HepG2 (cell line): ENCODE measurements around the gene TMEM121.

ENCODE experiments used
- IKZF4 ChIP-seq: sonication (generic); formaldehyde crosslinking; IDR thresholded peaks from 2 replicates; pipeline ENCODE4 v1.5.1; 2020; ENCODE audit warnings: borderline replicate concordance, mild to moderate bottlenecking, low read depth, missing genetic modification reagents; ENCODE audit errors: not compliant biosample characterization
- KLF12 ChIP-seq: sonication (generic); formaldehyde crosslinking; IDR thresholded peaks from 2 replicates; pipeline ENCODE4 v1.4.0; 2020; ENCODE audit warnings: missing genetic modification reagents, borderline replicate concordance
- NAIF1 ChIP-seq: sonication (generic); formaldehyde crosslinking; IDR thresholded peaks from 2 replicates; pipeline ENCODE4 v1.5.0; 2020; ENCODE audit warnings: mild to moderate bottlenecking, missing genetic modification reagents, borderline replicate concordance
- POLR2A ChIP-seq, 2 experiments: IDR thresholded peaks; 2 replicates each; pipeline ENCODE4 v1.6.1; 2011; ENCODE audit warnings: low read depth in 2 of 2, low read length in 2 of 2, mild to moderate bottlenecking in 1 of 2, moderate library complexity in 1 of 2; ENCODE audit not compliant: insufficient read depth in 1 of 2
- TBL1XR1 ChIP-seq: fragments of 150-350 bp; IDR thresholded peaks from 2 replicates; pipeline ENCODE4 v1.6.1; 2014; ENCODE audit warnings: borderline replicate concordance, low read length; ENCODE audit not compliant: partially characterized antibody
- ZNF598 ChIP-seq: sonication (generic); formaldehyde crosslinking; IDR thresholded peaks from 2 replicates; pipeline ENCODE4 v1.5.1; 2020; ENCODE audit warnings: mild to moderate bottlenecking, missing genetic modification reagents, borderline replicate concordance

GRCh38 chr14:105503296-105503640, 23.1 kb upstream of the TMEM121 start:
- no peak for TF ChIP-seq IKZF4 (CRISPR knock-in tag)
- no peak for TF ChIP-seq ZNF598
- TF ChIP-seq POLR2A (IDR thresholded peaks at IDR 0.05; ENCODE audit: insufficient read depth in 1 of 2, low read depth in 2 of 2, low read length in 2 of 2): no peak
- no peak for TF ChIP-seq NAIF1 (CRISPR knock-in tag)
- TF ChIP-seq KLF12 (CRISPR knock-in tag): no peak
- no peak for TF ChIP-seq TBL1XR1
